DMS53 treated with DMSO at 0.1 percent for 48 hours (cell line): Measurements from ENCODE around the gene FAM78A.
"Not testable (repeated sequence)": the region's sequence is repeated elsewhere in the genome, so short reads cannot be mapped to it uniquely, and the experiment has no call there.

Source experiments
- DNase-seq: peaks from one replicate; lab custom pipeline; 2025; ENCODE audit not compliant: unreplicated experiment; lab: John Stamatoyannopoulos, UW

FAM78A gene

DNA sequence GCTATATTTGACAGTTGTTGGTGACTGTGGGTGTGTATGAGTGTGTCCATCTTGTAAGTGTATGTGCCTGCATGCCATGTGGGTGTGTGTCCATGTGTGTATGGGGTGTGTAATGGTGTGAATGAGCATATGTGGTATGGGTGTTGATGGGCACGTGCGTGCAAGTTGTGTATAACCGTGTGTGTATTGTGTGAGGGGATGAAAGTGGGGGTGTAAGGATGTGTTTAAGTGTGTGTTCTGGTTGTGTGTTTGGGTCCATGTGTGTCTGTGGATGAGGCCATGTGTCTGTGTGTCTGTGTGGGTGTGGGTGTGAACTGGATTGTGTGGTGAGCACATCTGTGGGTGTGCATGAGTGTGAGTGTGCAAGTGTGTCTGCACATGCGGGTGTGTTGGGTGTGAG is 5.9 kb upstream of the FAM78A start:
- DNase-seq = no peak

DNA sequence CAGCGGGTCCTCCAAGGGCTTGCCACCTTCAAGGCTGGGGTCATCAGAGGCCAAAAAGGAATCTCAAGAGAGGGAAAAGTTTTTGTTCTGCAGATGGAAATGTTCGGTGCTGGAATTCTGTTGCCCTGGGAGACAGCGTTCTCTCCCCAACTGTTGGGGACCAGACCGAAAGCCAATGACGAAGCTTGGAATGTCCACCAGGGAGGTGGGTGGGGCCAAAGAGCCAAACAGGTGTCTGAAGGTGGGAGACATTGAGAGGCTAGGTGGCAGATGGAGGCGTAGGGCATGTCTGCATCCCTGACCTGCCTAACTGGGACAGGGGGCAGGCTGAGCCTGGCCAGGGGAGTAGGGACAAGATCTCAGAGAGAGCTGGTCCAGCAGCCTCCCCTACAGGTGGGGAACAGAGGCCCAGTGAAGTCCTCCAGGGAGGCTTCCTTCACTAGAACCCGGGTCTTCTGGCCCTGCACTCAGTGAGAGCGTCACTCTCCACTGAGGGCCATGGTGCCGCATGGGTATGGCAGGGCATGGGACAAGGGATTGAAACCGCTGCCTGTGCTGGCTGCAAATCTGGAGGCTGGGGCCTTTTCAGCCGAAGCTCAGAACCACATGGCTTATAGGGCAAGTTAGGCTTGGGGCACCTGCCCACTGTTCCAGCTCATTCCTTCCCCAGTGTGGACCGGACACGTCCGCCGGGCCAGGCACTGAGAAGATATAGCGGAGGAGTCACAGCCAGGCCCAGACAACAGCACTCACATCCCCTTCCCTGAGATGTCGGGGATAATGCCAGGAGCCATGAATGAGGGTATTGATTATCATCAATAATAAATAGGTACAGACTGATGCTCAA is 5.0 kb upstream of the FAM78A start:
- DNase-seq = no peak

DNA sequence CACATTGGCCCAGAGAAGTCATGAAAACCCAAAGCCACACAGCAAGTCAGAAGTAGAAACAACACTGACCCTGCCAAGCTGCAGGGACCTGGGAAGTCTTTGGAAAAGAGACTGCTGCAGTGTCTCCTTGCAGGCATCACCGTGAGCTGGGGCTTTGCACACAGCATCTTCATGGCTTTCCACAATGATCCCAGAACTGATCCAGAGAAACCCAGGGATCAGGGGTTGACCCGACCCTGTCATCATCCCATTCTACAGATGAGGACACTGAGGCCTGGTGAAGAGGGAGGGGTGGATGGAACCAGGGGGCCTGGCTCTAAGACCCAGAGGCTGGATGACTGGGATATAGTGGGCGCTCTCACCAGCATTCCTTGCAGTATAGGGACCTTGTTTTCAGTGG is 4.3 kb upstream of the FAM78A start:
- no peak for DNase-seq

DNA sequence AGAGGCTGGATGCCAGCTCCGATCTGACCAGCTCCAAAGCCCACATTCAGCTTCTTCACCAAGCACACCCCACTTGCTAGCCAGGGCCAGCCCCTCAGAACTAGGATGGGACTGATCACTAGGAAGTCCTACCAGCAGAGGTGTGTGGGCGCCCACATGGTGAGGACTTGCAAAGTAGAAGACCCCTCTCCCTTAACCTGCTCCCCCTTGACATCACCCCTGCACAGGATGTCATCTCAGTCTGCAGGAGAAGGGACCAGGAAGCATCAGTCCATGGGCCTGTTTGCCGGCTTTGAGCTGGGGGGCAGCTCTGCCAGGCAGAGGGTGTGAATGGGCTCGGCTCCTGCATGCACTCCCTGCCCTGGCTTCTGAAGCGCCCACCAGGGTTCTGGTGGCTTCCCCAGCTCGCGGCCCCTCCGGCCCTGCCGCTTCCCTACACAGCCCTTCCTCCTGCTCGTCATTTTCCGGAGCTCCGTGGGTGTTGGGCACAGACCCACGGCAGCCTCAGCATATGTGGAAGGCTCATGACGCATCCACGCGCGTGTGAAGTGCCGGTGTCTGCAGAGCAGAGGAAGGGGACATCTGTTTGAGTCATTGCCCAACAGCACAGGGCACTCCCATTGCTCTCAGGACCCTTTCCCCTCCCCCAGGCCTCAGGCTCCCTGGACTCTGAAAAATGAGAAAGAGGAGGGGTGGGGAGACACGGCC is 3.7 kb upstream of the FAM78A start:
- DNase-seq = no peak

DNA sequence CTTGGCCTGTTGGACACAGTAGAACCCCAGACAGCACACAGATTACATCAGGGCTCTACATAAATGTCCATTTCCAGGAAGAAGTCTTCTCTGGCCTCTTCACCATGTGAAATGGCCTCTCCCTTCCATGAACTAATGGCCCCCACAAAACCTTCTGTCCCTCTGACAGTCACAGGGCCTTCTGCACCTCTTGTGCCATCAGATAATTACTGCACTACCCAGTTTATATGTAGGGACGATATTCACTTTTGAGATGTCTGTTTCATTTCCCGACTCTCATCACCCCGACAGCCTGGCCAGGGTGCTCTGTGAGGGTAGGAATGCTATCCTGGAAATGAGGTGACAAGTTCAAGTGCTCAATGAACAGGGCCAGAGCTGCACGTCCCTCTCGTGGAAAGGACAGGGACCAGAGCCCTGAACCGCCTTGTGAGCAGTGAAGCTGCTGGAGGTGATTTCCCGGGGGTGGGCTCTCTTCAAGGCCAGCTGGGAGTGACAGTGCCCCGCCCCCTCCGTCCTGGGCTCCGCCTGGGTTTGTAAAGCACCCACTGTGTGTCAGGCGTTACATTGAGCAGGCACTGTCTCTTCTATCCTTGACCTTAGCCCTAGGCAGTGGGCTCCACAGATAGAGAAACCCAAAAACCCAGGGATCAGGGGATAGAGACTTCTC is 3.0 kb upstream of the FAM78A start:
- no peak for DNase-seq

DNA sequence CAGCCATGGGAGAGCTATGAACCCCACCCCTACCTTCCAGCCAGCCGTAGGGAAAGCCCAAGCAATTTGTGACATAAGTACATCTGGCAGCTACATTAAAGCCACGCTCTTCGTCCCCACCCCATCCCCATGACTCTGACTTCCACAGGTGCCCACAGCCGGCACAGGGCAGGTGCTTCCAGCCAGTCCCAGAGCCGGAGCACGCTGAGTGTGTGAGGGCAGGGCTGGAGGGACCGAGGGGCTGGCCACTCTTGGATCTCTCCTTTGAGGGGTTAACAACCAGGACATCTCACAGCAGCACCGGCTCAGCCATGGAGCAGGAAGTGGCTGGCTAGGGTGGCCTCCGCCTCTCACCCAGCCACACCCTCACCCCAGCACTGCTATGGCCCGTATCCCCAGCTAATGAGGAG is 2.4 kb upstream of the FAM78A start:
- no peak for DNase-seq

DNA sequence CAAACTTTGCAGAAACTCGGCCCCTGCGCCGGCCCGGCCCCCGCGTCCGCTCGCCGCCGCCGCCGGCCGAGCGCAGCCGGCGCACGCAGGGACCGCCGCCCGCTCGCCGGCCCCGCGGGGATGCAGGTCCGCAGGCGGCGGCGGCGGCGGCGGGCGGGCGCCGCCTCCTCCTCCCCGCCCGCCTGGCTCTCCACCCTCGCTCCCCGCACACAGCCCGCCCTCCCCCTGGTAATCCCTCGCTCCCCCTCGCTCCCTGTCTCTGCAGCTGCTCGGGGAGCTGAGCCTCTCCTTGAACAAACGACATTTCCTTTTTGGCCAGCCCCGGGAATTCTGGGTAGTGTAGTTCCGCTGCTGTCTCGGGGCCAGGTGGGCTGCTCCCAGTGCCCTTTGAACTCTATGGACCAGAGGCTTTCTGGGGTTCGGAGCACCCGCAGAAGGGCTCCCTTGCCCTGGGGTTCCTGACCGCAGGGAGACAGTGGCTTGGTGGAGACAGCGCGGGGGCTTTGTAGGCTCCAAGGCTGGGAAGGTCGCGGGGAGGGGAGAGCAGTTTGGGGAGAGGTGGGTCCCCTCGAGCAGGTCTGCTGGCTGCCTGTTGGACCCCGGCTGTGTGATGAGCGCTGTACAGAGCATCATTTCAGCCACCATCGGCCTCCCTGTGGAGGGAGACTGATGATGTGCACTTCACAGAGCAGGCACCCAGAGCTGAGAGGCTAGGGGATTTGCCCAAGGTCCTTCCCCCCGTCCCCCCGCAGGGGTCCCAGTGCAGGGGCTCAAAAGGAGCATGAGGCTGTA is 1.8 kb upstream of the FAM78A start:
- DNase-seq = peak; percentile 53

DNA sequence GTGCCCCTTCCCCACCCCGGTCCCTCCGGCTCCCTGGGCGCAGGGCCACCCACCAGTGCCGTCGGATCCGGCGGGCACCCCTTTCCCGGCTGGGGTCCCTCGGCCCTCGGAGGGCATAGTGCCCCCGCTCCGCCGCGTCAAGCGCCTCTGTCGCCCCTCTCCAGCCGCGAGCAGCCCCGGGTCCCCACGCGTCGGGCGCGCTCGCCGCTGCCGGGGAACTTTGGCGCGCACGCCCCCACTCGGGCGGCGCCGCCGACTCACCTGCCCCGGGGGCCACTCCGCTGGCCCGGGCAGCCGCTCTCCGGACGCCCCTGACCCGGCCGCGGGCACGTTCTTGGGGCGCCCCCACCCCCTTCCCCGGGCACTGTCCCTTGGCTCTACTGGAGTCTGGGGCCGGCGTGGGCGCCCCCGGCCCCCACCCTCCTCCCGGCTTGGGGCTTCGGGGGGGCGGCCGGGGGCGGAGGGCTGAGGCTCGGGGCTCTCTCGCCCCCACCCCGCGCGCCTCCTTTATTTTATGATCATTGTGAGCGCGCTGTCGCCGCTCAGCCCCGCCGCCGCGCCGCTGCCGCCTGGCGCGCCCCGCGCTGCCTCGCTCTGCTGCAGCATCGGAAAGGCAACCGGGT is 1.1 kb upstream of the FAM78A start:
- DNase-seq = no peak

DNA sequence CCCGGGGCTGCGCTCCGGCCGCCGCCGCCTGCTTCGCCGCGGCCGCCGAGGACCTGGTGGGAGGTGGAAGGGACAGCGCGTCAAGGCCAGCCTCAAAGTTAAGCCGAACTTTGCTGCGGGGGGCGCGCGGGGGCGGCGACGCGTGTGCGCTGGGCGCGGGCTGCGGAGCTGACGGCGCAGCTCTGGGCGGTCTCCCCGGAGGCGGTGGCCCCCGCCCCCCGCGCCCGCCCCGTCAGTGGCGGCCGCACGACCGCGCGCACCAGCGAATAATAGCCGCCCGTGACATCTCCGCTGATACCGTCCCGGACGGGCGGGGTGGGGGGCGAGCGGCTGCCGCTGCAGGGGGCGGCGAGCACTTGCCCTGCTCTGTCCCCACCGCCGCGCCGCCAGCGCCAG is 579 bp upstream of the FAM78A start:
- no peak for DNase-seq

DNA sequence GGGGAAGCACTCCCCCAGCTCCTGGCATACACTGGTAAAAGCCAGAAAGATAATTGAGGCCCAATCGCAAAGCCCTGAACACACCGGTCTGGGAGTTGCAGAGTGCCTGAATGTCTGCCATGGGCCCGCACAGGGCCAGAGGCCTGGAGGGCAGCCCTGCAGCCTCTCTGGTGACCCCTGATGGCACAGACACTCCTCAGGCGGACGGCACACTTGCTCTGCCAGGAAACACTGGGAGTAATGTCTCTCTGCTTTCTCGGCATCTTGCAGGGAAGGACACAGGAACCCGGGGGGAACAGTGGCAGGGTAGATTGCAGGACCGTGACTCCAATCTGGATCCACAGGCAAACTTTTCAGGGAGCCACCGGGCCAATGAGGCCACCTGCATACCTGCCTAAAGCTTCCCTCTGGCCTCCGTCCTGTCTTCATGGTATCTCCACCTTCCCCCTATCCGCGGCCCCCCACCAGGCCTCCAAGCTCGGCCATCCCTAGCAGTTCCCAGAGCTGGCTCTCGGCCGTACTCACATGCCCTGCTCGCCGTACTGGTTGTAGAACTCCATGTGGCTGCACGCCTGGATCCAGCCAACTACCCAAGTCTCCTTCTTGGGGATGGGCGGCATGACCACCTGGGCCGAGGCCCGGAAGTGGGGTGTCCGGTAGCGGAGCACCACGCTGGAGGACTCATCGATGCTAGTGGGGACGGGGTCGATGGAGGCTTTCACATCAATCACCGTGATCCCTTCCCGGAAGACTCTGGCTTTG is 797 bp downstream of the FAM78A start:
- DNase-seq = no peak

DNA sequence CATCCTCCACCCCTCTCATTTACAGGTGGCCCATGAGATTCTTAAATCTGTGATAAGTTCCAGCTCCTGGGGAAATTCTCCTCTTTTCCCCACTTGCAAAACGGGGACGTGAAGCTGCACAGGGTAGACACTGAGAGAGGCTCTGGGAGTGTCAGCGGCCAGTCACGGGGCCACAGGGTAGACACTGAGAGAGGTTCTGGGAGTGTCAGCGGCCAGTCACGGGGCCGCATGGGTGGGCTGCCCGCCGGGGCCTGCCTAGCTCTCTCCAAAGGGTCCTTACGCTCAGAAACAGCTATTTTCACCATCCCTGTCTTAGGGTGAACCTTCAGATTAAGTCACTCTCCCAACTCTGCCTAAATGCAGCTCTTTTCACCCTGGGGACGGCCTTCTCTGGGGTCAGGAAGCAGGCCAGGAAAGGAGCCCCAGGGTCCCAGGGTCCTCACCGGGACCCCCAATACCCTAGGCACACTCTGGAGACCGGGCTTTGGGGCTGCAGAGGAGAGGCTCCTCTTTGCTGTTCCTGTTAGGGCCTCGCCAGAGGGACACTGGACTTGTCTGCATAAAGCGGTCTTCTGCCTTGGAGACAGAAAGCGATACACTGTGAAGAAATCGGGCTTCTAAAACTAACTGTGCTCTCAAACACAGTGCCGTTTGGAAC is 1.5 kb downstream of the FAM78A start:
- DNase-seq = no peak

DNA sequence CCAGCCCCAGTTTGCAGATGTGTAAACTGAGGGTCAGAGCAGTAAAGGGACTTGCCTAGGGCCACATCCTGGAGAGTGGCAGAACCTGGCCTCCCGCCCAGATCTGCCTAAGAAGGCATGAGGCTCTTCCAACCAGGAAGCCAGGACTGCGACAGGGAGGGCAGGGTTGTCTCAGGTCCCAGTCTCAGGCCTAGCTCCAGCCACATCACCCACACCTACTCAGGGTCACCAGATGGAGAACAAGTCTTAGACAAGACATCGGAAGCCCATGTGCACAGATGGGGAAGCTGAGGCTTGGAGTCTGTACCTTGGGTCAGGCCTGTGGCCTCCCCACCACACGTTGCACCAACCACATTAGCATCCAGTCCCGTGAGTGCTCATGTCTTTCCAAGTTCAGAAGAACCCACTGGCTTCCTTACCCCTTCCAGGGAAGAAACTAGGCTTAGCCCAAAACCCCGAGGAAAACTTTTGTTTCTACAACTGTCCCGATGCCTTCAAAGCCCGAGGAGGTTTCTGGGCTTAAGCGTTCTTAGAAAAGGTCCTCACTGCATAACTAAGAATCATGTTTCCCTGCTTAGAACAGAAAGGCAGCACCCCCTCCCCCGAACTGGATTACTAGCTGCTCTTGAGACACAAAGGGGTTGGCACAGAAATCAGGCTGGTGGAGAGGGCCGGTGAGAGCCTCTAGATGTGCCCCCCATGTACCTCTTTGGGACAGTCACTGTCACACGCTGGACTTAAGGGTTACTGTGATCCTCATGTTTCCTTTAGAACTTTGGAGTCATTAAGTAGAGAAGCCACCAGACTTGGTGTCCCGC is 2.2 kb downstream of the FAM78A start:
- DNase-seq = no peak

DNA sequence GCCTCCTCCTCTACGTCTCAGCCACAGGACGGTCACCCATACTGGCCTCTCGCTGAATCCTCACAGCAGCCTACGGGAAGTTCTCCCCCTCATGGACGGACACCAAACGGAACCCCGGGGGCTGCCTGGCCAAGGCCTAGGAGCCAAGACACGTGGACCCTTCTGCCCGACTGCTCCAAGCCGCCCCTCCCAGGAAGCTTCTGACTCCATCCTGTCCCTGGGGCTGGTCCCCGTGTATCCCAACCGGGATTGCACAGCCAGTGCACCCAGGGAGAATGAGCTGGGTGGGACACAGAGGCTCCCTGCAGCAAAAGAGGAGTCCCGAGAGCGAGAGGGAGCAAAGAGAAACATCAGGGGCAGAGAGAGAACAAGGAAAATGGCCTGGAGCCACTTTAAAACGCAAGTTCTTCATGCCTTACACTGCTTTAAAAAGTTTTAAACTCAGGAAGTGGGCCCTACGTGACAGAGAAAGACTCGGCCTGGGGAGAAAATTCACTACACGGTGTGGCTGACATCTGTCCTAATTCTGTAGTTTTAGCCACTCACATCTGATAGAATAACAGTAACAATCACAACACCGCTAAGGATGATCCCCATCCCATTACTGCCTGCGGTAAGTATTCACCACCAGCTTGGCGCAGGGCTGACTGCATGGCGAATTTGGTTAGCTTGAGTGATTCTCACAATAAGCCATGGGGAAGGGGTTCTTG is 3.0 kb downstream of the FAM78A start:
- DNase-seq = no peak

DNA sequence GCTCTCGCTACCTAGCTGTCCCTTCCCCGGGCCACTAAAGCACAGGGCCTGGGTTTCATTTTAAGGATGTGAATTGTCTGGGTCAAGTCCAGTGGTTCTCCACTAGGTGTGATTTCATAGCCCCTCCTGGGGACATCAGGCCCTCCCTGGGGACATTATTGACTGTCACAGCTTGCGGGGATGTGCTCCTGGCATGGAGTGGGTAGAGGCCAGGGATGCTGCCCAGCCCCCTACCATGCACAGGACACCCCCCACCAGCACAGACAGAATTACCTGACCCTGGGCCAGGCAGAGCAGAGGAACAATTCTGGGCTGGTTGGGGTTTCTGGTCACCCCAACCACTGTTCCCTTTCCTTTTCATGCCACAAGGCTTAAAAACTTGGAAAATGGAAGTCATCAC is 4.1 kb downstream of the FAM78A start:
- DNase-seq = no peak

DNA sequence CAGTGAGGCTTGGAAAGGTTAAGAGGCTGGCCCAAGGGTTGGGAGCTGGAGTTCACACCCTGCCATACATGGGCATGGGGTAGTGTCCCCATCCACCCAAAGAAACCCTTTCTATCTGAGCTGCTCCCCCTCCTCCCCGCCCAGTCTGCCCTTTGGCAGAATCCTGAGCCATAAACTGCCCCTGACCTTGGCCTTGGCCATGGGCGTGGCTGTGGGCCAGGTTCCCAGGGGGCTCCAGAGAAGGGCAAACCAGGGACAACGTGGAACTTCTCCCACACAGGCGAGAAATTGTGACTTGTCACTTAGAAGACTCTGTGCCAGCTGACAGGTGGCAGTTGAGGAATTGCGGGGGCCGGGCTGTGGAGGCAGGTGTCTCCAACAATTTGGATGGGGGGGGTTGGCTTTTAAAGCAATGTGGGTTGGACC is 4.8 kb downstream of the FAM78A start:
- DNase-seq = no peak

DNA sequence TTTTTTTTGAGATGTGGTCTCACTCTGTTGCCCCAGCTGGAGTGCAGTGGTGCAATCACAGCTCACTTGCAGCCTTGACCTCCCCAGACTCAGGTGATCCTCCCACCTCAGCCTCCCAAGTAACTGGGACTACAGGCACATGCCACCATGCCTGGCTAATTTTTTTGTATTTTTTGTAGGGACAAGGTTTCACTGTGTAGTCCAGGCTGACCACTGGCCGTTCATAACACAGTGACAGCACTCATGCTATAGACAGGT is 5.4 kb downstream of the FAM78A start:
- not testable (repeated sequence) for DNase-seq

DNA sequence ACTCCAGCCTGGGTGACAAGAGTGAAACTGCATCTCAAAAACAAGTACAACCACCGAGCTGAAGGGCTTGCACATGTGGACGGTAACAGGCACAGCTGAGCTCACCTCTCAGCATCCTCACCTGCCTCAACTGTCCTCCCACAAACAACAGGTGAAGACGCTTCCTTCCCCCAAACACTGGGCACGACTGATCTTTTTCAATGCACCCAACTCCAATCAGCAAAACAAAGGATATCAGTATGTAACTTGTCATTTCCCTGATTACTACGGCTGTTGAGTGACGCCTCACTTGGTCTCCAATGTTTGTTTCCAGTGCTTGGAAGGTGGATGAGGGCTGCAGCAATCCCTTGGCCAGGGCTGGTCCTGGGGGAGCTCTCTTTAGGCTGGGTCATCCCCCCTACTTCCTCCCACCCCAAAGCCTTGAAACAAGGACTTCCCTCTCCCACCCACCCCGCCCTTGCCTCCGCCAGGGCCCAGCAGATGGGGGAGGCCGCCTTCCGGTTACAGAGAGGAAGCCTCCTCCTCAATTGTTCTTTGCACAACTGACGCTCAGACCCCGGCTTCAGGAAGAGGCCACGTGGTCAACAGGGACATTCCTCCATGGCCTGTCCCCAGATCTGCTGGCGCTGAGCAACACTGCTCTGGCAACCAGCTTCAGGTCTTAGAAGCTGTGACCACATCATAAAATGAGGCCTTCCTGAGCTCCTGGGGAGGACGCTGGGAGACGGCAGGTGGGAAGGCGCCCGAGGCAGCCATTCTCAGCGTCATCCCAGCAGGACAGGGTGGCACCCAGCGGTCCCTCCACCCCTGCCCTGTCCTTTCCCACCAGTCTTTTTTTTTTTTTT is 5.9 kb downstream of the FAM78A start:
- no peak for DNase-seq
